ENCODE data around the gene SIRPA.

GRCh38 chr20:1895674-1896483 lies 672 bp downstream of the SIRPA start:
- TF ChIP-seq POLR2A (IDR thresholded peaks at IDR 0.05) (no peak), CTCF (IDR thresholded peaks at IDR 0.05) (no peak)
